ENCODE data around the gene C1QB.

Gene C1QB

DNA sequence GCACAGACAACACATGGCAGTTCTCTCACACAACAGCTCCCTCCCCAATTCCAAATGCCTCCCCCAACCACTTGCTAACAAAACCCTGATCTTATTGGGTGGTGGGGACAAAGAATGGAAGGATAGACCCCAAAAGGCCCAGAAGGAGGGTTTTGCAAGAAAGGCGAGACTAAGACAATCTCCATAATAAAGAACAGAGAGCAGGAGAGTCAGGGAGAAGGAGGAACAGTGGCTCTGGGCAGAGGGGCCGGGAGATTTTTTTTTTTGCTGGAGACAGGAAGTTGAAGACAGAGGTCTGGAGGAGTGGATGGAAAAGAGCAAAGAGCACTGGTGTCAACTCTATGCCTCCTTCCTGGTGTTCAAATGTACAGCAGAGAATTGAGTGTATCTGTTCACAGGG, 23.1 kb upstream of the C1QB start:
- DNase-seq = peak in 1 of 10 donors; percentile 14
- intact Hi-C loops (cut with DNase I) = no loop called here

DNA sequence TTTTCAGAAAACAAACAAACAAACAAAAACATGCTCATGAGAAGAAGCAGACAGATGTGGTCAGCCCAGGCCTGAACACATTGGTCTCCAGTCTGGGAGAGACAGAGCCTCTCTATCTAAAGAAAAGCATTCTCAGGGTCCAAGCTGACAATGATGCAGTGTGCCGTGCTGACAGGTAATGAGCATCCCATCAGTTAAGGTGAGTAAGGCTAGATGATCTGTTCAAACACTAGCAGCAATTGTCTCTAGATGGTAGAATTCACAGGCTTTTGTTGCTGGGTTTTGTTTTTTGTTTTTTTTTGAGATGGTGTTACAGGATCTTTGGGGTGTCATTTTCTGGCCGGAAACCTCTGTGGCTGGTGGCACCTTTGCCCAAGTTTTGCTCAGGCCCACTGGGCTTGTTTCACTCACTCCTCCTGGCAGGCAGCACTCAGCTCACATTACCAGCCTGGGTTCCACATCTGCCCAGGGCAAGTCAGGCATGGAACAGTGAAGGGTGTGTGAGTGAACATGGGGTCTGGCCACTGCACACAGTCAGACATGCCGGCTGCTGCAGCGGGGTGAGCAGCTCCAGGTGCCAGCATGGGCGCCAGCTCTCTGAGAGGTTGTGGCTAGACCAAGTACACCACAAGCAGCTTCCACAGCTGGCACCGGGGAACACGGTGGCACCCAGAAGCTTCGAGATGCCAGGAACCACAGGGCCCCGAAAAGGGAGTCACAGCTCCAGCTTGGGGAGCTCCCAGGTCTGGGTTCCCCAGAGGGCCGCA, 19.2 kb upstream of the C1QB start:
- intact Hi-C loops (cut with DNase I) = no loop called here

DNA sequence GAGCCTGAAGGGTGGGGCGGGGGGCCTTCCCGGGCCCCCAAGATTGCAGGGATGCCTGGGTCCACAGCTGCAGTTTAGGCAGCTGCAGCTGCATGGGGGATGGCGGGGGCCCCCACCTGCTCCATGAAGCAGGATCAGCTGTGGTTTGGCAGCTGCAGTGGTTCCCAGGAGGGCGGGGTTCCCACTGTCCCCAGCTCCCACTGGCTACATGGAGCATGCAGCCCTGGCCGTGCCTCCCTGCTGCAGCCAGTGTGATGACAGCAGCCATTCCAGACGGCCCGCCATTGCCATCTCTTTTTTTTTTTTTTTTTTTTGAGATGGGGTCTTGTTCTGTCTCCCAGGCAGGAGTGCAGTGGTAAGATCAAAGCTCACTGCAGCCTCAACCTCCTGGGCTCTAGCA, 17.6 kb upstream of the C1QB start:
- DNase-seq = peak in 1 of 10 donors; percentile 74
- intact Hi-C loops (cut with DNase I) = no loop called here

More for the DNA sequence above, 19.2 kb upstream of the C1QB start:
- DNase-seq = peak in 1 of 10 donors; percentile 76

DNA sequence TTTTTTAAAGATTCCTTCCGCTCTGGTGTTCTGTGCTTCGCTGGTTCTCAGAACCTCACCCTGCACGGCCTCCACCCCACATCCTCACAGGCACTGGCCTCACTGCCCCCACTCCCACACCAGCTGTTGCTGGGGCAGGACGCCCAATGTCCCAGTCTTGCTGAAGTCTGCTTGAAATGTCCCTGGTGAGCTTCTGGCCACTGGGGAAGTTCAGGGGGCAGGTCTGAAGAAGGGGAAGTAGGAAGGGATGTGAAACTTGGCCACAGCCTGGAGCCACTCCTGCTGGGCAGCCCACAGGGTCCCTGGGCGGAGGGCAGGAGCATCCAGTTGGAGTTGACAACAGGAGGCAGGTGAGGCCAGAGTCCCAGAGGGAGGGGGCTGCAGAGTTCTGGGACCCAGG, 16.7 kb upstream of the C1QB start, which contains the start of gene C1QA:
Gene C1QA (plus strand): TSS at position 276 of the 400 bp plus-strand sequence. CDS start 989 bp downstream, outside the sequence.
- intact Hi-C loops (cut with DNase I) = no loop called here
- peak in 7 of 10 donors; percentile 17 to 90 (median 50) for DNase-seq

DNA sequence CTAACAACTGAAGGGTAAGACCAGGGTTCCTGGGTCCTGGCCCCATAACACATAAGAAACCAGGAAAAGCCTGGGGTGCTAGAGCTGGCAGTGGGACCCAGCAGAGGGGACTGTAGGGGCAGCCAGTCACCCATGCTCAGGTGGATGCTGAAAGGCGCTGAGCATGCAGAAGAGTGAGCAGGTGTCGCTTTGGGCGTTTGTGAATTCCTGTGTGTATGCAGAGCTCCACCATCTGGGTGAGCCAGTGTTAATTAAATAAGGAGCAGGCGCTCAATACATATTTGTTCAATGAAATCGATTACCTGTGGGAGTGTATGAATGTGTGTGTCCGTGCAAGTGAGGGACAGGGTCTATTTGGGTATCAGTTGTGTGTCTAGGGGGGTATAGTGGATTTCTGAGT, 16.1 kb upstream of the C1QB start:
- intact Hi-C loops (cut with DNase I) = no loop called here
- DNase-seq = peak in 1 of 10 donors; percentile 23

DNA sequence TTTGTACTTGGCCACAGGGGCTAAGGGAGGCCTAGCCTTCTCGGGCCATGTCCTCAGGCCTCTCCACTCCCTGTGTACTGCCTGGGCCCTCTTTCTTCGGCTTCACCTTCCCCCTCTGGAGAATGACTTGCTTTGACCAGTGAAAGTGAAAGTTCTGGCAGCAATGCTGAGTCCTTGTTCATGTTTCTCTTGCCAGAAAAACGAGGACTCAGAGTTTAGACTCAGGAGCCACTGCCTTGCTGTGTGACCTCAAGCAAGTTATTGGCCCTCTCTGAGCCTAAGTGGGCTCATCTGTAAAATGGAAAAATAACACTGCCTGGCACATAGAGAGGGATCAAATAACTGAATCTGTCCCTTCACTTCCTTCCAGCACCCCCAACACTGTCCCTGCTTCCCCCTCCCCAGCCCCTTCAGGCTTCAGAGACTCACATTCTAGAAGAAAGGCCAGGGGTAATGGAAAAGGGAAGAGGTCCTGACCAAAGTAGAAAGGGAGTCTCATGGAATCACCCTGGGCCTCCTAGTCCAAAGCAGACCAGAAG, 15.1 kb upstream of the C1QB start:
- DNase-seq = no peak
- intact Hi-C loops (cut with DNase I) = no loop called here

DNA sequence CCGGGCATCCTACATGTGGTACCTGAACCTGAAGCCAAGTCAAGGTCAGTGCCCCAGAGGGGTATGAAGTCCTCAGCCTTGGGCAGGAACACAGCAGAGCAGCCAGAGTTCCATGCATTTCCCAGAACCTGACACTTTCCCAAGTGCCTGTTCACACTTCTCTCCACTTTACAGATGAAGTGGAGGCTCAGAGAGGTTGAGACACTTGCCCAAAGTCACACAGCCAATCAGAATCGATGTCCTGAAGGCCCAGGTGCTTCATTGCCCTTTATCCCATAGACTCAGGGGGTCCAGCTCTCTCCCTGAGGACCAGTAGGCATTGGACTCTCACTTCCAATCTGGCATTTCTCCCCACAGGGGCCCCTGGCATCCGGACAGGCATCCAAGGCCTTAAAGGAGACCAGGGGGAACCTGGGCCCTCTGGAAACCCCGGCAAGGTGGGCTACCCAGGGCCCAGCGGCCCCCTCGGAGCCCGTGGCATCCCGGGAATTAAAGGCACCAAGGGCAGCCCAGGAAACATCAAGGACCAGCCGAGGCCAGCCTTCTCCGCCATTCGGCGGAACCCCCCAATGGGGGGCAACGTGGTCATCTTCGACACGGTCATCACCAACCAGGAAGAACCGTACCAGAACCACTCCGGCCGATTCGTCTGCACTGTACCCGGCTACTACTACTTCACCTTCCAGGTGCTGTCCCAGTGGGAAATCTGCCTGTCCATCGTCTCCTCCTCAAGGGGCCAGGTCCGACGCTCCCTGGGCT, 14.4 kb upstream of the C1QB start:
- intact Hi-C loops (cut with DNase I) = no loop called here
- DNase-seq = peak in 1 of 10 donors; percentile 54

DNA sequence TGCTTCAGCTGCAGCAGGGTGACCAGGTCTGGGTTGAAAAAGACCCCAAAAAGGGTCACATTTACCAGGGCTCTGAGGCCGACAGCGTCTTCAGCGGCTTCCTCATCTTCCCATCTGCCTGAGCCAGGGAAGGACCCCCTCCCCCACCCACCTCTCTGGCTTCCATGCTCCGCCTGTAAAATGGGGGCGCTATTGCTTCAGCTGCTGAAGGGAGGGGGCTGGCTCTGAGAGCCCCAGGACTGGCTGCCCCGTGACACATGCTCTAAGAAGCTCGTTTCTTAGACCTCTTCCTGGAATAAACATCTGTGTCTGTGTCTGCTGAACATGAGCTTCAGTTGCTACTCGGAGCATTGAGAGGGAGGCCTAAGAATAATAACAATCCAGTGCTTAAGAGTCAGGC, 13.8 kb upstream of the C1QB start:
- peak in 1 of 10 donors; percentile 58 for DNase-seq
- intact Hi-C loops (cut with DNase I) = no loop called here

DNA sequence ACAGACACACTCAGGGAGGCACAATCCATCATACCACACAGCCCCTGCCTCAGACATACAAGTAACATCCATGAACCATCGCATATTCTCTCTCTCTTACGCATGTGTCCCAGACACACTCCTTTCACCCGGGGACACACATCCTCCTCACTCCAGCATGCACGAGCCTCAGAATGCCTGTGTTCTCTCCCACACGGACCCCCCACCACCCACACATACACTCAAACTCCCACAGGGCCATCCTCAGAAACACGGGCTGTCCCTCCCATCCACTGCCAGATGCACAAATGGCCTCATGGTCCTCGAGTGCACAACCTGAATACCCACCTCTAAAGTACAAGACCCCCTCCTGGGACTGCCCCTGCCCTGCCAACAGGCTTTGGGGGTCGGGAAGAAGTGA, 11.8 kb upstream of the C1QB start:
- intact Hi-C loops (cut with DNase I) = loop anchor here (2.0 kb wide), 1 partner anchor 112 kb away; no protein-coding TSS in a partner anchor
- DNase-seq = no peak

DNA sequence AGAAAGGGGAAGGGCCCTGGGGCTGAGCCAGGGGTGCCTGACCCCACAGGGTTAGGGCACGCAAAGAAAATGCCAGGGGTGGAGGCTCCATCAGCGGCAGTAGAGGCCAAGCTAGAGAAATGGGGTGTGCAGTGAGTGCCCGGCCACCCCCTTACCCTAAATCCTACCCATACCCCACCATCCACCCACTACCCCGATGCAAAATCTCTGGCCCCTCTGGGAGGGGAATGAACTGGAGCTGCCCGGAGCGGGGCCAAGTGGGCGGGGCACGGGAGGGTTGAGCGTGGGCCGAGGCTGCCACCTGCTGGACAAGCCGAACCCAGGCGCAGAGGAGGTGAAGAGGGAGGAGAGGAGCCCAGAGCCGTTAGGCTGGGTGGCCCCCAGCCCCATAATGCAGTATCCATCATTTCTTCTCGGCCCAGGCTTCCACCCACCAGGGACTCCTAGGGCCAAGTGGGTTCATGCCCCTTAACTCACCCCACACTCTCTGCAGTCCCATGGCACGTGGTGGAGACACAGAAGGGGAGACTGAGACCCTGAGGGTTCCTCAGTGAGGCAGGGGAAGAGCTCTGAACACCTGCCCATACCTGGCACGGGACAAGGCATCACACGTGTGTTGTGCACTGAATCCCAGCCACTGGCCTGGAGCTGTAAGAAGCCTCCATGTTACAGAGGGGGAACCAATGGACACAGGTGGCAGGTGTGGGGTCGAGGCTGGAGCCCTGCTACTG, 11.0 kb upstream of the C1QB start:
- DNase-seq = peak; percentile 70 to 97 (median 86)
- intact Hi-C loops (cut with DNase I) = loop anchor here (1.0 to 2.0 kb wide), 2 partner anchors 113 to 222 kb away; no protein-coding TSS in a partner anchor

DNA sequence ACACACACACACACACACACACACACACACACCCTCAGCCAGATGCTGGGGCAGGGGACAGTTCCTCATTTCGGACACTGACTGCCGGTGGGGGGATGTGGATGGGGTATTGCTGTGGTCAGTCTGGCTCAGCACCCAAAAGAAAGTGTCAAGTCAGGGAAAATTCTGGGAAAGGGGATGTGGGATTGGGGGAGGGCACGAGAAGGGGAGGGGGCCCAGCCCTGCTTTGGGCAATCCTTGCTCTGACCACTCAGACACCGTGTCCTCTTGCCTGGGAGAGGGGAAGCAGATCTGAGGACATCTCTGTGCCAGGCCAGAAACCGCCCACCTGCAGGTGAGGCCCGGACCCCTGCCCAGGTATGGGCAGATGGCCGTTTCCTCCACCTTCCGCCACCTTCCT, 9.7 kb upstream of the C1QB start, which contains the start of gene C1QC:
Gene C1QC (plus strand): TSS at position 253 of the 400 bp plus-strand sequence. CDS start 391 bp downstream, outside the sequence.
- DNase-seq = peak in 2 of 10 donors; percentile 33 to 71
- intact Hi-C loops (cut with DNase I) = no loop called here

DNA sequence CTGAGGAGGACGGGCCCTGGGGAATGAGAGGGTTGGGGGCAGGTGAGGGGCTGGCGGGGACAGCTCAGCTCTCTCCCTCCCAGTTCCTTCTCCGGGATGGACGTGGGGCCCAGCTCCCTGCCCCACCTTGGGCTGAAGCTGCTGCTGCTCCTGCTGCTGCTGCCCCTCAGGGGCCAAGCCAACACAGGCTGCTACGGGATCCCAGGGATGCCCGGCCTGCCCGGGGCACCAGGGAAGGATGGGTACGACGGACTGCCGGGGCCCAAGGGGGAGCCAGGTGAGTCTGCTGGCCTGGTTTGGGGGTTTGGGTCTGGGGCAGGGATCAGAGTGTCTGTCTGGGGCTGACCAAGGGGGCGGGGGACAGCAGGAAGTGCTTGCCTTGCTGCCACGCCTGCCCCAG, 9.1 kb upstream of the C1QB start:
- intact Hi-C loops (cut with DNase I) = no loop called here
- no peak for DNase-seq

DNA sequence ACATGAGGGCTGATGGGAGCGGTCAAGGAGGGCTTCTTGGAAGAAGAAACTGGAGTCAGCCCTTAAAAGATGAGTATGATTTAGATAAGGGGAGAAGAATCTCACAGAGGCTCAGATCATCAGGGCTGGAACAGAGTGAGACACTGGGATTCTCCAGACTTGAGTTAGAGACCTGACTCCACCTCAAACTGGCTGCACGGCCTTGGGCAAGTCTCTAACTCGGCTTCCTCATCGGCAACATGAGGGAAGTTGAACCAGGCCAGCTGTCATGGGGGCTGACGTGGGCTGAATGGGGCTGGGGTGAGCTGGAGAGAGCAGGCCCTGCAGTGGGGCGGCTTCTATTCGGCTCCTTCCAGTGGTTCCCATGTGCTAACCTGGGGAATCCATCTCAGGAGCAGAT, 7.1 kb upstream of the C1QB start:
- intact Hi-C loops (cut with DNase I) = no loop called here
- no peak for DNase-seq

DNA sequence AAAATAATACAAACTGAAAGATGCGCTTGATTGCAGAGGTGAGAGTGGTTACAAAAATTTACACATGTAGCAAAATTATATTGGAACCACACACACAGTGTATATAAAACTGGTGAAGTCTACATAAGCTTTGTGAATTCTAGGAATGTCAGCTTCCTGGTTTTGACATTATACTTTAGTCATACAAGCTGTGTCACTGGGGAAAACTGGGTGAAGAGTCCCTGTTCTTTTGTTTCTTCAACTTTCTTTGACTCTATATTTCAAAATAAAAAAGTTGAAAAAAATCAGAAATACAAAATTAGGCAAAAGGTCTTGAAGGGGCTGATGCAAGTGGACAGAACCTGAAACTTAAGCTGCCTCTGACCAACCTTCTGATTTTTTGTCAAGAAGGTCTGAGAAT, 6.7 kb upstream of the C1QB start:
- intact Hi-C loops (cut with DNase I) = no loop called here

DNA sequence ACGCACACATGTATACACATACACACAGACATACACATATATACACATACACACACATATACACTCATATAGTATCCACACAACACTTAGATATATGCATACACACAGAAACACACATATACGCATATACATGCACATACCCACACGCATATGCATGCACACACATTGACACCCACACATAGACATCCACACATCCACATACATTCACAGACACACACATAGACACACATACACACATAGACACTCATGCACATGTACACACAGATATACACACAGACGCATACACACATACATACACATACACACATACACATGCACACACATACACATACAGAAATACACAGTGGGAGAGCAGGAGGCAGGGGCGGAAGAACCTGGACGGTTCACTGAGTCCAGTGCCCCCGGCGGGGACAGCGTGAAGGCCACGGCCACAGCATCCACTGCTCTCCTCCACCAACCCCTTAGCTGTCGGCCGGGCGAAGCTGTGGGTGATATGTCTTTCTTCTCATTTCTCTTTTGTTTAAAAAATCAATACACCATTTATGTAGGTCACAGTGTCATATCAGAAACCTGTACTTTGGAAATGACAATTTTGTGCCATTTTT, 2.8 kb upstream of the C1QB start:
- intact Hi-C loops (cut with DNase I) = no loop called here
- no peak for DNase-seq

More for the DNA sequence above, 6.7 kb upstream of the C1QB start:
- DNase-seq = no peak

DNA sequence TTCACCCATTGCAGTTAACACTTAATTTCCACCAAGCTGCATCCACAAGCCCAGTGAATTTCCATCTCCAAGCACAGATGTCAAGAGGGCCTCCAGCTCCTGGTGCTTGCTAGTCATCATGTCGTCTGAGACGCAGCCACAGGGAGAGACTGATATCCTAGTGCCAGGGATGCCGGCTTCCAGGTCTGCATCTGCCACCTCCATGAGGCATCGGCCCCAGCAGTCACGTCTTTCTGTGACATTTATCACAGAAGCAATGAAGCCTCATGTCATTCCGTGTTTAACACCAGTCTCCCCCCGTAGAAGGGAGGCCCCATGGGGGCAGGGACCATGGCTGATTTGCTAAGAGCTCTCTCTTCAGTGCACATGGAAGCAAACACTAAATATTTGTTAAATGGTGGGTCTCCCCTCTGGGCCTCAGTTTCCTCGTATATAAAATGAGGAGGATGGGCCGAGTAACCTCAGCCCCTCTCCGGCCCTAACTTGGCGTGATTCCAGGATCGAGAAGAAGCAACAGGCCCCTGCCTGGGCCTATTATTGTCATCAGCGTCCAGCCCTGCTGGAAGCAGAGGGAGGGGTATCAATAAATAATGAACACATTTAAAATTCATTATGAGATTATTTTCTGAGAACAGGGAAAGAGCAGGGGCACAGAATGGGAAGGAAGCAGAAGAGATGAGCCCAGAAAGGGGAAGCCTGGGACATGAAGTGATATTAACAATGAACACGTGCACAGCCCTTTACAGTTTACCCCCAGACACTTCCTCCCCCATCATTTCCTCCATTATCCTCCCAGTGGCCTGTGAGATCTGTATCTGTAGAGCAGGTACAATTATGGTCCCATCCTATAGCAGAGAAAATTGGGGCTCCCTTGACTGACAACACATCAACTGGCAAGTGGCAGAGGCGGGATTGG, 837 bp upstream of the C1QB start:
- intact Hi-C loops (cut with DNase I) = no loop called here
- no peak for DNase-seq

DNA sequence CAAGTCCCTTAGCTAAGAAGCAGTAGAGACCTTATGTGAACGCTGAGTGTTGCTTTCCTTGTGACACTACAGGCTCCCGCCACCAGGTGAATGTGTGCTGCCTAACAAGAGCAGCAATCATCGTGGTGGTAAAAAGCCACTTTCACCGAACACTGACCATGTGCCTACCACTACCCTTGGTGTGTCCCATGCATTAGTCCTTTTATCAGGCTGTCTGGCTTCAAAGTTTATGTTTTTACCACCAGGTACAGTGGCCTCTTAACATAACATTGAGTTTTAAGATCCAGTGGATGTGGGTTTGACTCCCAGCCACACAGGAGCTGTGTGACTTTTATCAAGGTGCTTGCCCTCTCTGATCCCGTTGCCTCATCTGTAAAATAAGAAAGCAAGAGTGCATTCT, 1.7 kb downstream of the C1QB start:
- DNase-seq = no peak
- intact Hi-C loops (cut with DNase I) = no loop called here

DNA sequence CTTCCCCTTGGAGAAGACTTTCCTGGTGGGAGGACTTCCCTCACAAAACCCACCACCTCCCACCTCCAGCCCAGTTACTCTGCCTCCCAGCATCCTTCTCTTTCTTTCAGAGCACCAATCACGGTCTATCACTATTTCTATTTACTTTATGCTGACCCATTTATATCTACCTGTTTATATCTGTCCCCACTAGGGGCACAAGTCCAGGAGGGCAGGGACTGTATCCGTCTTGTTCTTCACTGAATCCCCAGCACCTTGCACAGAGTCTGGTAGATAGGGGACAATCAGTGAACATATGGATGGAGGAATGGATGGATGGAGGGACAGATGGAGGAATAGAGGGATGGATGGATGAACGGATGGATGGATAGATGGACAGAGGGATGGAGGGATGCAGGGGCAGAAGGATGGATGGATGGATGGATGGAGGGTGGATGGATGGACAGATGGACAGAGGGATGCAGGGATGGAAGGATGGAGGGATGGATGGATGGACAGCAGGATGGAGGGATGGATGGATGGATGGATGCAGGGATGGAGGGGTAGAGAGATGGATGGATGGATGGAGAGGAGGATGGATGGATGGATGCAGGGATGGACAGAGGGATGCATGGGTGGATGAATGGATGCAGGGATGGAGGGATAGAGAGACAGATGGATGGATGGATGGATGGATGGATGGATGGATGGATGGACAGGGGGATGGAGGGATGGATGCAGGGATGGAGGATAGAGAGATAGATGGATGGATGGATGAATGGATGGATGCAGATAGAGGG, 5.5 kb downstream of the C1QB start:
- no peak for DNase-seq
- intact Hi-C loops (cut with DNase I) = no loop called here
